H1 (cell line): ENCODE data around the gene PIP5K1C. TPM values are rescaled to one million over a fixed set of nuclear protein-coding genes. Genes with fewer than 3 reads are reported as not detected.

ENCODE experiments used
- CTCF ChIA-PET: fragments of 300-600 bp; sonication (Branson Sonifier 250); formaldehyde crosslinking; loops from one replicate; lab custom pipeline; 2021; ENCODE audit not compliant: partially characterized antibody; lab: Charles Lee
- POLR2A ChIA-PET: fragments of 300-600 bp; sonication (Branson Sonifier 250); formaldehyde crosslinking; loops from one replicate; lab custom pipeline; 2021; ENCODE audit warnings: inconsistent platforms; ENCODE audit not compliant: partially characterized antibody; lab: Charles Lee
- DNase-seq, 2 experiments: peaks; one replicate each; pipeline versions ENCODE4 v3.0.0 to v3.0.0-alpha.2; 2010 to 2022; ENCODE audit warnings: low spot score in 2 of 2, low read depth in 1 of 2, mixed read lengths in 1 of 2
- FAIRE-seq: peaks from 2 replicates; lab custom pipeline; 2011; peaks lifted over from hg19 to GRCh38; lab: Jason Lieb, UNC
- H2AFZ ChIP-seq: 2 replicates; pipeline ENCODE4 v1.8.1; 2012; ENCODE audit warnings: low read length, inconsistent platforms
- H2AK5ac ChIP-seq: 2 replicates; pipeline ENCODE4 v1.6.1; 2013; ENCODE audit warnings: low read depth, low read length
- H2BK120ac ChIP-seq: replicated peaks from 2 replicates; pipeline ENCODE3; 2013; ENCODE audit warnings: low read depth, low read length, inconsistent platforms
- H2BK12ac ChIP-seq: 2 replicates; pipeline ENCODE4 v1.6.1; 2013; ENCODE audit warnings: low read depth, low read length
- H2BK15ac ChIP-seq: 2 replicates; pipeline ENCODE4 v1.6.1; 2013; ENCODE audit warnings: low read length
- H2BK20ac ChIP-seq: 2 replicates; pipeline ENCODE4 v1.6.1; 2013; ENCODE audit warnings: low read length
- H2BK5ac ChIP-seq: 2 replicates; pipeline ENCODE4 v1.6.1; 2013; ENCODE audit warnings: low read depth, low read length
- H3K14ac ChIP-seq: 2 replicates; pipeline ENCODE4 v1.6.1; 2013; ENCODE audit warnings: inconsistent platforms; ENCODE audit not compliant: insufficient read length
- H3K18ac ChIP-seq: 2 replicates; pipeline ENCODE4 v1.6.1; 2013; ENCODE audit warnings: low read length; ENCODE audit errors: extremely low read depth
- H3K23ac ChIP-seq: 2 replicates; pipeline ENCODE4 v1.6.1; 2013; ENCODE audit warnings: inconsistent platforms; ENCODE audit not compliant: insufficient read length
- H3K23me2 ChIP-seq: 2 replicates; pipeline ENCODE4 v1.6.1; 2013; ENCODE audit warnings: low read depth, low read length
- H3K27ac ChIP-seq: 2 replicates; pipeline ENCODE4 v1.6.1; 2011; ENCODE audit warnings: low read depth, low read length, inconsistent platforms
- H3K27me3 ChIP-seq, 4 experiments: replicated peaks in 1 of 4; 1 replicate in 1 of 4; 2 replicates in 3 of 4; pipeline versions ENCODE4 v1.6.1 to v1.8.1; 2011 to 2013; ENCODE audit warnings: low read length in 3 of 4, mild to moderate bottlenecking in 3 of 4, inconsistent platforms in 2 of 4, mixed read lengths in 2 of 4, moderate library complexity in 1 of 4; ENCODE audit not compliant: control insufficient read depth in 3 of 4, insufficient read depth in 3 of 4; ENCODE audit errors: extremely low read depth in 1 of 4
- H3K36me3 ChIP-seq, 4 experiments: 2 replicates each; pipeline versions ENCODE4 v1.6.1 to v1.8.1; 2011 to 2013; ENCODE audit warnings: mild to moderate bottlenecking in 4 of 4, low read length in 3 of 4, moderate library complexity in 2 of 4, control low read depth in 1 of 4, inconsistent platforms in 1 of 4; ENCODE audit not compliant: insufficient read depth in 4 of 4, control insufficient read depth in 2 of 4
- H3K4ac ChIP-seq: replicated peaks from 2 replicates; pipeline ENCODE3; 2013; ENCODE audit warnings: low read length, low read depth, mixed read lengths, inconsistent platforms; ENCODE audit not compliant: insufficient read length
- H3K4me1 ChIP-seq, 4 experiments: replicated peaks in 1 of 4; 1 replicate in 1 of 4; 2 replicates in 3 of 4; pipeline versions ENCODE4 v1.6.1 to v1.8.1; 2011 to 2013; ENCODE audit warnings: low read length in 3 of 4, inconsistent platforms in 2 of 4, mixed read lengths in 1 of 4; ENCODE audit not compliant: insufficient read depth in 4 of 4, control insufficient read depth in 3 of 4
- H3K4me2 ChIP-seq, 2 experiments: 2 replicates each; pipeline versions ENCODE4 v1.6.1 to v1.8.1; 2011 to 2013; ENCODE audit warnings: low read depth in 2 of 2, low read length in 2 of 2, control low read depth in 1 of 2, inconsistent platforms in 1 of 2, mild to moderate bottlenecking in 1 of 2; ENCODE audit not compliant: insufficient read depth in 1 of 2
- H3K4me3 ChIP-seq, 4 experiments: fragments of 200-600, 300-600 bp in 1 of 4; sonication (generic), shearing (Covaris generic), sonication (Bioruptor Twin) in 1 of 4; 2 replicates each; pipeline versions ENCODE4 v1.5.1 to v1.8.1; 2011 to 2016; ENCODE audit warnings: low read length in 4 of 4, low read depth in 3 of 4, control low read depth in 2 of 4, inconsistent platforms in 2 of 4, mild to moderate bottlenecking in 2 of 4, mixed read lengths in 1 of 4, moderate library complexity in 1 of 4; ENCODE audit not compliant: insufficient read depth in 2 of 4; ENCODE audit errors: extremely low read depth in 1 of 4
- H3K56ac ChIP-seq: replicated peaks from 2 replicates; pipeline ENCODE3; 2013; ENCODE audit warnings: low read depth, mild to moderate bottlenecking, mixed read lengths, low read length, inconsistent platforms; ENCODE audit not compliant: insufficient read length
- H3K79me1 ChIP-seq: 2 replicates; pipeline ENCODE4 v1.6.1; 2013; ENCODE audit warnings: low read depth, low read length, control low read depth
- H3K79me2 ChIP-seq, 2 experiments: 2 replicates each; pipeline versions ENCODE4 v1.6.1 to v1.8.1; 2012 to 2013; ENCODE audit warnings: low read length in 2 of 2, mild to moderate bottlenecking in 2 of 2, inconsistent platforms in 1 of 2; ENCODE audit not compliant: insufficient read depth in 2 of 2, control insufficient read depth in 1 of 2
- H3K9ac ChIP-seq, 4 experiments: replicated peaks in 1 of 4; 1 replicate in 1 of 4; 2 replicates in 3 of 4; pipeline versions ENCODE4 v1.6.1 to v1.8.1; 2011 to 2013; ENCODE audit warnings: low read depth in 3 of 4, low read length in 3 of 4, control low read depth in 2 of 4, mild to moderate bottlenecking in 2 of 4, moderate library complexity in 2 of 4, inconsistent platforms in 1 of 4; ENCODE audit errors: extremely low read depth in 1 of 4
- H3K9me3 ChIP-seq, 2 experiments: 2 replicates each; pipeline versions ENCODE4 v1.6.1 to v1.8.1; 2012 to 2013; ENCODE audit warnings: mild to moderate bottlenecking in 2 of 2, moderate library complexity in 2 of 2, control low read depth in 1 of 2, inconsistent platforms in 1 of 2, low read depth in 1 of 2, low read length in 1 of 2, mixed read lengths in 1 of 2; ENCODE audit not compliant: insufficient read depth in 2 of 2
- H4K20me1 ChIP-seq, 2 experiments: replicated peaks in 1 of 2; 2 replicates each; pipeline versions ENCODE3 to v1.8.1; 2011 to 2013; ENCODE audit warnings: inconsistent platforms in 2 of 2, low read length in 2 of 2, mild to moderate bottlenecking in 1 of 2; ENCODE audit not compliant: insufficient read depth in 2 of 2, control insufficient read depth in 1 of 2
- H4K5ac ChIP-seq: 2 replicates; pipeline ENCODE4 v1.6.1; 2013; ENCODE audit warnings: low read length, low read depth, mixed read lengths, inconsistent platforms; ENCODE audit not compliant: insufficient read length
- H4K8ac ChIP-seq: 2 replicates; pipeline ENCODE4 v1.8.0; 2013; ENCODE audit warnings: mild to moderate bottlenecking, moderate library complexity, low read length, inconsistent platforms; ENCODE audit not compliant: insufficient read depth; ENCODE audit errors: extremely low read depth
- H4K91ac ChIP-seq: replicated peaks from 2 replicates; pipeline ENCODE3; 2013; ENCODE audit warnings: low read length, mixed read lengths, inconsistent platforms; ENCODE audit not compliant: insufficient read length
- CBX8 ChIP-seq: fragments of 300-800, 300-1000 bp; sonication (generic); IDR thresholded peaks from 2 replicates; pipeline ENCODE4 v1.7.1; 2016; ENCODE audit warnings: low read depth, low read length, borderline replicate concordance
- CTCF ChIP-seq, 3 experiments: IDR thresholded peaks; 1 replicate in 2 of 3; 2 replicates in 1 of 3; pipeline versions ENCODE4 v1.5.1 to v1.6.1; 2011; ENCODE audit warnings: low read length in 3 of 3, mild to moderate bottlenecking in 3 of 3, inconsistent platforms in 2 of 3, low read depth in 1 of 3, moderate library complexity in 1 of 3; ENCODE audit not compliant: insufficient read depth in 1 of 3; ENCODE audit errors: control extremely low read depth in 1 of 3
- WGBS, 2 experiments: shearing (Covaris generic) in 1 of 2; methylation state at CpG; one replicate each; pipeline versions ENCODE4 v1.1.6 to v1.1.7; 2013 to 2015; ENCODE audit warnings: low lambda C conversion rate in 2 of 2, mixed read lengths in 2 of 2, inconsistent platforms in 1 of 2, low coverage in 1 of 2, missing lambda C conversion rate in 1 of 2; ENCODE audit not compliant: insufficient replicate concordance in 2 of 2, insufficient coverage in 1 of 2, insufficient read length in 1 of 2; ENCODE audit errors: extremely low coverage in 1 of 2, missing lambda C conversion rate in 1 of 2; 5-methylcytosine and 5-hydroxymethylcytosine counted together
- polyA plus RNA-seq, 7 experiments: library from polyadenylated mRNA; depleted of rRNA in 3 of 7; stranded (reverse) in 5 of 7; unstranded in 2 of 7; fragments of >200 nt in 5 of 7; fragments of 200-250 nt in 2 of 7; gene quantifications; 1 replicate in 5 of 7; 2 replicates in 1 of 7; 4 replicates in 1 of 7; pipeline versions ENCODE4 v1.2.1 to v1.2.3, GENCODE V29; 2011 to 2013; ENCODE audit warnings: missing spikeins in 2 of 7, mixed read lengths in 2 of 7
- total RNA-seq: library from RNA; stranded (reverse); fragmentation: NEBNext Ultra II Directional; extraction: Animal tissue kit (Norgen Biotek cat#: 25700); gene quantifications from 2 replicates; pipeline ENCODE4 v1.2.1, GENCODE V29; 2021

The PIP5K1C gene
- total and polyA plus RNA-seq, 2 of the 8 experiments (the other 6 are each of a cell fraction or from before 2014, with no cell fraction given): 10.6 to 32.9 TPM

GRCh38 chr19:3649888-3650287 lies 50.4 kb downstream of the PIP5K1C start:
- Histone ChIP-seq H4K5ac (no peak overlapping the region), H3K9me3 (no peaks in the 10 kb centered on the region), H3K14ac (no peak overlapping the region), H2BK120ac (no peak overlapping the region), H2AK5ac (no peak overlapping the region), H4K8ac (no peak overlapping the region), H3K4ac (no peak overlapping the region), H3K4me2 (no peak overlapping the region), H3K27me3 (no peaks in the 10 kb centered on the region), H2AFZ (no peak overlapping the region), H2BK5ac (no peak overlapping the region), H2BK12ac (no peak overlapping the region), H3K27ac (no peak overlapping the region), H3K23me2 (no peaks in the 10 kb centered on the region), H4K20me1 (peaks cover 3 to 6% of the 10 kb centered on the region in 2 experiments), H3K56ac (no peak overlapping the region), H3K18ac (no peak overlapping the region), H4K91ac (no peak overlapping the region), H3K4me1 (no peaks in the 10 kb centered on the region), H3K4me3 (no peak overlapping the region), H3K79me1 (no peaks in the 10 kb centered on the region), H3K23ac (no peak overlapping the region), H3K9ac (no peak overlapping the region), H2BK15ac (no peak overlapping the region), H3K36me3 (peaks cover 2 to 19% (median 6%) of the 10 kb centered on the region in 4 experiments; a peak in 5 of 8 replicates), H2BK20ac (no peak overlapping the region), H3K79me2 (no peaks in the 10 kb centered on the region)
- TF ChIP-seq CTCF (IDR thresholded peaks at IDR 0.05; ENCODE audit: control extremely low read depth in 1 of 3, insufficient read depth in 1 of 3, low read depth in 1 of 3, low read length in 3 of 3) (peak in 2 of 3 experiments; percentile 26 to 47; a peak in 3 of 4 replicates), CBX8 (no peak)
- DNase-seq: peak in 1 of 2 experiments; percentile 54
- POLR2A ChIA-PET: no interaction called here
- 90% methylated on average over 16 of the region's 16 CpGs; no CpG with 5 or more reads in 1 of the 2 experiments for WGBS, 2 experiments
- no peak for FAIRE-seq
- CTCF ChIA-PET: interaction anchor here (0.6 to 2.0 kb wide), 14 partner anchors 9 to 168 kb away, joined by 3 to 10 read pairs (median 4); partner anchors contain the start of genes GIPC3 and TJP3
